ENCODE data around the gene MFGE8.

MFGE8 gene, protein sequence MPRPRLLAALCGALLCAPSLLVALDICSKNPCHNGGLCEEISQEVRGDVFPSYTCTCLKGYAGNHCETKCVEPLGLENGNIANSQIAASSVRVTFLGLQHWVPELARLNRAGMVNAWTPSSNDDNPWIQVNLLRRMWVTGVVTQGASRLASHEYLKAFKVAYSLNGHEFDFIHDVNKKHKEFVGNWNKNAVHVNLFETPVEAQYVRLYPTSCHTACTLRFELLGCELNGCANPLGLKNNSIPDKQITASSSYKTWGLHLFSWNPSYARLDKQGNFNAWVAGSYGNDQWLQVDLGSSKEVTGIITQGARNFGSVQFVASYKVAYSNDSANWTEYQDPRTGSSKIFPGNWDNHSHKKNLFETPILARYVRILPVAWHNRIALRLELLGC

DNA sequence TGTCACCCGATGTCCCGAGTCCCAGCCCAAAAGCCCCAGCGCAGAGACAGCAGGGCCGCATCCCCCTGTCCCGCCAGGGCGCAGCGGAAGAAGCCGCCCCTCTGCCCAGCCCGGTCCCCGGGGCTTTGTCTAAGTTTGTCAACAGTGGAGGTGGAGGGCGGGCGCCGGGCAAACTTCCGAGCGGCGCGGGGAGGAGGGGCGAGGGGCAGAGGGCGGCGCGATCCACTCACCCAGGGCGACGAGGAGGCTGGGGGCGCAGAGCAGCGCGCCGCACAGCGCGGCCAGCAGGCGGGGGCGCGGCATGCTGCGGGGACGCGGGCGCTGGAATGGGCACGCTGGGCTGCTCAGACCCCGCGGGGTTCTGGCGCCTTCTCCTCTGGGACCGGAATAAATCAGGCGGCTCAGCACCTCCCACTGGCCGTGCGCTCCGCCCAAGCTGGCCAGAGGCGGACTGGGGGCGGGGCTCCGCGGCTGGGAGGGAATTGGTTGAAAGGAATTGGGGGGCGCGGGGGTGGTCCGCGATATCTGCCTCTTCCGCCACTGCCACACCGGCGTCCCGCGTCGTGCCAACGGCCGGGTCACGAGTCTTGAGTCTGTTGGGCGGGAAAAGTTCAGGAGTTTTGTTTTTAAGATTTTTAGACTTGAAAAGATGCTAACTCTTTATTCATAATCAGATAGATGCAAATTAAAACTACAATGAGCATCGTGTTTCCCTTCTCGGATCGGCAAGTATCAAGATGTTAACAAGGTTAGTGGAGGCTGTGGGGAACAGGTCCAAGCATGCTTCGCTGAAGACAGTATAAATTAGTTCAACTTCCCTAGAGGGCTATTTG lies at the start of gene MFGE8:
Gene MFGE8 (minus strand): TSS at position 363 of the 833 bp plus-strand sequence. CDS start 60 bp downstream, at position 303.
- H3K36me3 ChIP-seq (ENCODE audit: control insufficient read depth, insufficient read depth, low read length, severe bottlenecking) = peaks cover 17% of the 10 kb centered on the region
- peak within 1 kb of the TSS; percentile 100 for H3K9ac ChIP-seq (ENCODE audit: low read length)
- peak; percentile 92 for DNase-seq (ENCODE audit: low read depth)
- no peaks in the 10 kb centered on the region for H3K27me3 ChIP-seq (replicated peaks; ENCODE audit: control insufficient read depth, insufficient read depth, low read length)
- peaks cover 57% of the 10 kb centered on the region for H3K4me1 ChIP-seq (ENCODE audit: control insufficient read depth, insufficient read depth, low read length)
- peak within 1 kb of the TSS; percentile 97 for H3K4me3 ChIP-seq (ENCODE audit: low read length)
- H3K9me3 ChIP-seq (ENCODE audit: control insufficient read depth, low read length) = no peaks in the 10 kb centered on the region

DNA sequence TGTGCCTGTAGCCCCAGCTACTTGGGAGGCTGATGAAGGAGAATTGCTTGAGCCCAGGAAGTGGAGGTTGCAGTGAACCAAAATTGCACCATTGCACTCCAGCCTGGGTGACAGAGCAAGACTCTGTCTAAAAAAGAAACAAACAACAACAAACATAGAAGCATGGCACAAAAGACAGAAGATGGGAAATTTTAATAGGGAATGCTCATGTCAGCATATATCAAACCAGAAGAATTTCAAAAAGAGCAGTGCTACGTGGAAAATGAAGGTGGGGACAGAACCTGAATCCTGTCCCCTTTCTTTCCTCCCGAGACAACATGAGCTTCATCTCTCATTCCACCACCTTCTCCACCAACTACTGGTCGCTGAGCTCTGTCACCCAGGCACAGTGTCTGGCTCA lies 46.3 kb upstream of the MFGE8 start:
- no peak overlapping the region for H3K4me3 ChIP-seq (ENCODE audit: low read length)
- peaks cover 6% of the 10 kb centered on the region for H3K4me1 ChIP-seq (ENCODE audit: control insufficient read depth, insufficient read depth, low read length)
- no peak overlapping the region for H3K9ac ChIP-seq (ENCODE audit: low read length)
- DNase-seq (ENCODE audit: low read depth) = no peak
- H3K9me3 ChIP-seq (ENCODE audit: control insufficient read depth, low read length) = peaks cover 13% of the 10 kb centered on the region
- H3K27me3 ChIP-seq (replicated peaks; ENCODE audit: control insufficient read depth, insufficient read depth, low read length) = peaks cover 3% of the 10 kb centered on the region
- no peaks in the 10 kb centered on the region for H3K36me3 ChIP-seq (ENCODE audit: control insufficient read depth, insufficient read depth, low read length, severe bottlenecking)

DNA sequence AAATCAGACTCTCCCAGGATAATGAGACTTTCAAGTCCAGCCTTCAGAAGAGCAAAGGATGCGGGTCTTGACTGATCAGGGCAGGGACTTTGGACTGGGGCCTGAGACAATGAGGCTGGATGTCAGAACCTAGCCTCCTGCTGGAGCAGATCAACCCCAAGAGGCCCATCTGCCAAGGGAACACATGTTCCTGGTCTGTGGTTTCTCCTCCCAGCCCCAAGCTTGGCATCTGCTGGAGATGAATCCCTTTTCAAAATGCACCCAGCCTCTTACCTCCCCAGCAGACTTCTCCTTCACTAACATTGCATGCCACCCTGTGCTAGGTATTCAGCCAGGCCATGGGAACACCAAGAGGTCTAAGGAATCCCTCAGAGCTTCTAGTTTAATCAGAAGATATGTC lies 43.7 kb upstream of the MFGE8 start:
- DNase-seq (ENCODE audit: low read depth) = peak; percentile 18

DNA sequence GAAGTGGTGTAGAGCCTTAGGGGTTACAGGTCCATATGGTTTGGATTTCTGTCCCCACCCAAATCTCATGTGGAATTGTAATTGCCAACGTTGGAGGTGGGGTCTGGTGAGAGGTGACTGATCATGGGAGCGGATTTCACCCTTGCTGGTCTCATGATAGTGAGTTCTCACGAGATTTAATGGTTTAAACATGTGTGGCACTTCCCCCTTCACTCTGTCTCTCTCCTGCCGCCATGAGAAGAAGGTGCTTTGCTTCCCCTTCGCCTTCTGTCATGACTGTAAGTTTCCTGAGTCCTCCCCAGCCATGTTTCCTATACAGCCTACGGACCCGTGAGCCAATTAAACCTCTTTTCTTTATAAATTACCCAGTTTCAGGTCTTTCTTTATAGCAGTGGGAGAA lies 43.1 kb upstream of the MFGE8 start:
- Histone ChIP-seq H3K36me3 (ENCODE audit: control insufficient read depth, insufficient read depth, low read length, severe bottlenecking) (no peaks in the 10 kb centered on the region), H3K9ac (ENCODE audit: low read length) (no peak overlapping the region), H3K27me3 (replicated peaks; ENCODE audit: control insufficient read depth, insufficient read depth, low read length) (no peaks in the 10 kb centered on the region), H3K4me1 (ENCODE audit: control insufficient read depth, insufficient read depth, low read length) (peaks cover 9% of the 10 kb centered on the region), H3K4me3 (ENCODE audit: low read length) (no peak overlapping the region), H3K9me3 (ENCODE audit: control insufficient read depth, low read length) (no peaks in the 10 kb centered on the region)
- no peak for DNase-seq (ENCODE audit: low read depth)

More for the DNA sequence above, 43.7 kb upstream of the MFGE8 start:
- Histone ChIP-seq H3K36me3 (ENCODE audit: control insufficient read depth, insufficient read depth, low read length, severe bottlenecking) (no peaks in the 10 kb centered on the region), H3K4me3 (ENCODE audit: low read length) (no peak overlapping the region), H3K4me1 (ENCODE audit: control insufficient read depth, insufficient read depth, low read length) (peaks cover 9% of the 10 kb centered on the region), H3K9me3 (ENCODE audit: control insufficient read depth, low read length) (no peaks in the 10 kb centered on the region), H3K9ac (ENCODE audit: low read length) (no peak overlapping the region), H3K27me3 (replicated peaks; ENCODE audit: control insufficient read depth, insufficient read depth, low read length) (no peaks in the 10 kb centered on the region)

DNA sequence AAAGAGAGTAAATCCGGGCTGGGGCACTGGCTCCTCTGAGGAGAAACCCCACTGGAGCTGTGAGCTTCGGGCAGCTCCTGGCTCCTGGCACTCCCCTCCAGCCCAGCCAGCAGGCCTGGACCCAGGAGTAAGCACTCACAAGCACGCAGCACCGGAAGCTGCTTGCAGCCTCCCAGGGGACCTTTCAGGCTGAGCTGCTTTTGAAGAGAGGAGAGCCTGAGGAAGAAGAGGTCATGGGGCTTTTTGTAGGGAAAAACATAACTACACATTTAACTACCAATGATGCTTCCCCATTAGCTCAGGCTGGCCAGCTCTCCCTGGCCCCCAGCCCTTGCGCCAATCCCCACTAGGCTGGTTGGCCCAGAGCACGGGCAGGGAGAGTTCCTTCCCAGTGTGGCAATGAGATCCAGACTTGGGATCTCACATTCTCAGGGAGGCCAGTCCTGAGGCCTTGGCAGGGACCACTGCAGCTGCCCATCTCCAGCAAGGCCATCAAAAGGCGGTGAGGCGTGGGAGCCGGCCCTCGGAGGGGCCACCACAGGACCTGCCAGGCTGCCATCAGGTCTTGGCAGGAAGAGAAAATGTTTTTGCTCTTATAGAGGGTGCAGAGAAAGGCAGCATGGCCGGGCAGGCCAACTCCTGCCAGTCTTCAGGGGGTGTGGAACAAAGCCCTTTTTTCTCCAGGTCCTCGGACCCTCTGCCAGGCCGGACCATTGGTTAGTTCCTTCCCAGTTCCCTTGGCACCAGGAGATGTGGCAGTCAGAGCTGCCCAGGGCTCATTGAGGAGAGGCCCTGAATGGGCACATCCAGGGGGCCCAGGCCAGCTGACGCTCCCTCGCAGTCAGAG lies 41.5 kb upstream of the MFGE8 start:
- peaks cover under 1% of the 10 kb centered on the region for H3K27me3 ChIP-seq (replicated peaks; ENCODE audit: control insufficient read depth, insufficient read depth, low read length)
- DNase-seq (ENCODE audit: low read depth) = no peak
- no peaks in the 10 kb centered on the region for H3K9me3 ChIP-seq (ENCODE audit: control insufficient read depth, low read length)
- no peaks in the 10 kb centered on the region for H3K36me3 ChIP-seq (ENCODE audit: control insufficient read depth, insufficient read depth, low read length, severe bottlenecking)
- H3K4me1 ChIP-seq (ENCODE audit: control insufficient read depth, insufficient read depth, low read length) = peaks cover 9% of the 10 kb centered on the region
- no peak overlapping the region for H3K4me3 ChIP-seq (ENCODE audit: low read length)
- H3K9ac ChIP-seq (ENCODE audit: low read length) = no peak overlapping the region

DNA sequence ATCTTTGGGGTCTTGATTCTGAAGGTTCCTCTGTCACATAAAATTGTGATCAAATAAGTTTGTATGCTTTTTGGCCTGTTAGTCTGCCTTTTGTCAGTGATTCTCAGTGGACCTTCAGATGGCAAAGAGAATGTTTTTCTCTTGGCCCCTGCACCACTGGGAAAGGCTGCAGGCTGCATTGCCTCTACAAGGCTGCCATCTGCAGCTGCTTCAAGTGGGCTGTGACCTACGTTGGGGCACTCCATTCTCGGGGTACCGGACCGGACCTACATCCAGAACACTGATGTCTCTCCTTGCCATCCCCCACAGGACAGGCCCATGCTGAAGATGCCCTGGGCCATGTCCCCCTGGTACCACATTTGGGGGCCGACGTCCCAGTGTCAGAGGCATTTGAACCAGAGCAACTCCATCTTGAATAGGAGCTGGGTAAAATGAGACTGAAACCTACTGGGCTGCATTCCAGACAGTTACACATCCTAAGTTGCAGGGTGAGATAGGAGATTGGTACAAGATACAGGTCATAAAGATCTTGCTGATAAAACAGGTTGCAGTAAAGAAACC lies 37.5 kb upstream of the MFGE8 start:
- no peak for DNase-seq (ENCODE audit: low read depth)
- no peaks in the 10 kb centered on the region for H3K9me3 ChIP-seq (ENCODE audit: control insufficient read depth, low read length)
- H3K9ac ChIP-seq (ENCODE audit: low read length) = no peak overlapping the region
- no peak overlapping the region for H3K4me3 ChIP-seq (ENCODE audit: low read length)
- peaks cover 3% of the 10 kb centered on the region for H3K27me3 ChIP-seq (replicated peaks; ENCODE audit: control insufficient read depth, insufficient read depth, low read length)
- peaks cover 9% of the 10 kb centered on the region for H3K4me1 ChIP-seq (ENCODE audit: control insufficient read depth, insufficient read depth, low read length)
- H3K36me3 ChIP-seq (ENCODE audit: control insufficient read depth, insufficient read depth, low read length, severe bottlenecking) = no peaks in the 10 kb centered on the region

DNA sequence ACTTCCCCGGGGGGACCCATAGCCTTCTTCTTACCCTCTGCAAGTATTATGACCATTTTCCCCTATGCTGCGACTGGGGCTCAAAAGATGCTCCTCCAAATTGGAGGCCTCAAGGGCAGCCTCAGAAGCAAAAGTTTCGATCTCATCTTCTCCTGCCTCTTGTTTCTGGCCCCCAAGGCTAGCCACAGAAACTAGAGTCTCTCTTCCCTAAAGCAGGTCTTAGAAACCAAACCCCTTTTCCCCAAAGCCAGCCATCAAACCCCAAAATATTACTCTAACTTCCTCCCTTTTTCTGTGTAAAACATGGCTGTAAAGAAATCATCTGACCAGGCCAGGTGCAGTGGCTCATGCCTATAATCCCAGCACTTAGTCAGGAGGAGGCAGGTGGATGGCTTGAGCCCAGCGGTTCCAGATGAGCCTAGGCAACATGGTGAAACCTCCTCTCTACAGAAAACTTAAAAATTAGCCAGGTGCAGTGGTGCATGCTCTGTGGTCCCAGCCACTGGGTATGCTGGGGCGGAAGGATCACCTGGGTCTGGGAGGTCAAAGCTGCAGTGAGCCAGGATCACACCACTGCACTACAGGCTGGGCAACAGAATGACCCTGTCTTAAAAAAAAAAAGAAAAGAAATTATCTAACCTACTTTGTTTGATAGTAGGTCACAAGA lies 36.7 kb upstream of the MFGE8 start:
- peaks cover 7% of the 10 kb centered on the region for H3K4me1 ChIP-seq (ENCODE audit: control insufficient read depth, insufficient read depth, low read length)
- no peak overlapping the region for H3K4me3 ChIP-seq (ENCODE audit: low read length)
- no peak for DNase-seq (ENCODE audit: low read depth)
- H3K36me3 ChIP-seq (ENCODE audit: control insufficient read depth, insufficient read depth, low read length, severe bottlenecking) = no peaks in the 10 kb centered on the region
- no peaks in the 10 kb centered on the region for H3K9me3 ChIP-seq (ENCODE audit: control insufficient read depth, low read length)
- no peak overlapping the region for H3K9ac ChIP-seq (ENCODE audit: low read length)
- peaks cover 3% of the 10 kb centered on the region for H3K27me3 ChIP-seq (replicated peaks; ENCODE audit: control insufficient read depth, insufficient read depth, low read length)

DNA sequence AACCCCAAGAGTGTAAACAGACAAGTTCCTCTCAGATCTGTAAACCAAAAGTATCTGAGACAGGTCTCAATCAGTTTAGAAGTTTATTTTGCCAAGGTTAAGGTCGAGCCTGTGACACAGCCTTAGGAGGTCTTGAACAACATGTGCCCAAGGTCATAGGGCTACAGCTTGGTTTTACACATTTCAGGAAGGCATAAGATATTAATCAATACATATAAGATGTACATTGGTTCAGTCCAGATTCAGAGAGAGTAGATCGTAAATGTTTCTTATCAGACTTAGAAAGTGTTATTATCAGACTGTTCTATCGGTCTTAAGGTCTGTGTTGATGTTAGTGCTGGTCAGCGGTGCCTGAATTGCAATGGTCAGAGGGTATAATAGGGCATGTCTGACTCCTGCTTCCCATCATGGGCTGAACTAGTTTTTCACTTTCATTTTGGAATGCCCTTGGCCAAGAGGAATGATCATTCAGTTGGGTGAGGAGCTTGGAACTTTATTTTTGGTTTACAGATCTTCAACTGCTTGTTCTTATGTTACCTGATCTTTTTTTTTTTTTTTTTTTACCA lies 27.0 kb upstream of the MFGE8 start:
- Histone ChIP-seq H3K36me3 (ENCODE audit: control insufficient read depth, insufficient read depth, low read length, severe bottlenecking) (no peaks in the 10 kb centered on the region), H3K27me3 (replicated peaks; ENCODE audit: control insufficient read depth, insufficient read depth, low read length) (peaks cover 8% of the 10 kb centered on the region), H3K9ac (ENCODE audit: low read length) (no peak overlapping the region), H3K9me3 (ENCODE audit: control insufficient read depth, low read length) (no peaks in the 10 kb centered on the region), H3K4me1 (ENCODE audit: control insufficient read depth, insufficient read depth, low read length) (no peaks in the 10 kb centered on the region), H3K4me3 (ENCODE audit: low read length) (no peak overlapping the region)
- no peak for DNase-seq (ENCODE audit: low read depth)

DNA sequence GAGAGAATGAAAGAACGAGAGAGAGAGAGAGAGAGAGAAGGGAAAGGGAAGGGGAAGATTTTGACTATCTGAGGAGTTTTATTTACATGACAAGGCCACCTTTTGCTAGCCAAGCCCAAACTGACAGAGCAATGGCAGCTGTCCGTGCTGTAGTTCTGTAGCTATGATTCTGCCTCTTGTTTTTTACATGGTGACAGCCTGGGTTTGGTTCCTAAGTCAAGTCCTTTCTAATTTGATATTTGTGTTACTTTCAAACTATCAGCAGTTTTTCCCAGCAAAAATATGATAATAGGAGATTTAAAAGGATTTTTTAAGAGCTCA lies 26.3 kb upstream of the MFGE8 start:
- Histone ChIP-seq H3K4me3 (ENCODE audit: low read length) (no peak overlapping the region), H3K27me3 (replicated peaks; ENCODE audit: control insufficient read depth, insufficient read depth, low read length) (peaks cover 10% of the 10 kb centered on the region), H3K36me3 (ENCODE audit: control insufficient read depth, insufficient read depth, low read length, severe bottlenecking) (no peaks in the 10 kb centered on the region)

DNA sequence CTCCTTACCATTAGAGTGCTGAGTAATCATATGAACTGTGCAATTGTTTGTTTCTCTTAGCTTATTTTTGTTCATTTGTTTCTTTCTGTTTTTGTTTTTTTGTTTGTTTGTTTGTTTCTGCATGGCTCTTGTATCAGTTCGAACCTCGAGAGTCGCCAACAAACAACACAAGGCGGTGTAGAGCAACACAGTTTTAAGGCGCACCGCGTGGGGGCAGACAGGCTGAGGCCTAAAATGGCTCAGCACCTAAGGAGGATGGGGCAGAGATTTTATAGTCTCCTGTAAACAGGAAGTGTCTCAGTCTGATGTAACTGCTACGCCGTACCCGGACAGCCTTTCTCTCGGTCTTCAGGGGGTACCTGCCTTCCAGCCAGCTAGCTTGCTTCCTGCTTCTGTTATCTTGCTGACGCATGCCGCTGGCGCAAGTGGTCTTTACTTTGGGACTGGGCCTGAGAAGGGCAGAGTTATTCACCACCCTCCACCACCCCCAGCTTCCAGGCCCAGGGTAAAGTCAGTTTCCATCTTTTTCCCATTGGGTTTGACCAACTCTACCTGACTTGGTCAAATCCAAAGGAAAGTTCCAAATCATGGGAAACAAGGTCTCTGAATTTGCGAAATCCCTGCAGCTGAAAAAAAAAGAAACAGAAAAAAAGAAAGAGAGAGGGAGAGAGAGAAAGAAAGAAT lies 25.8 kb upstream of the MFGE8 start:
- no peaks in the 10 kb centered on the region for H3K9me3 ChIP-seq (ENCODE audit: control insufficient read depth, low read length)
- no peak overlapping the region for H3K9ac ChIP-seq (ENCODE audit: low read length)
- H3K36me3 ChIP-seq (ENCODE audit: control insufficient read depth, insufficient read depth, low read length, severe bottlenecking) = no peaks in the 10 kb centered on the region
- DNase-seq (ENCODE audit: low read depth) = no peak
- no peaks in the 10 kb centered on the region for H3K4me1 ChIP-seq (ENCODE audit: control insufficient read depth, insufficient read depth, low read length)
- no peak overlapping the region for H3K4me3 ChIP-seq (ENCODE audit: low read length)
- H3K27me3 ChIP-seq (replicated peaks; ENCODE audit: control insufficient read depth, insufficient read depth, low read length) = peaks cover 10% of the 10 kb centered on the region

More for the DNA sequence above, 26.3 kb upstream of the MFGE8 start:
- H3K4me1 ChIP-seq (ENCODE audit: control insufficient read depth, insufficient read depth, low read length) = no peaks in the 10 kb centered on the region
- no peak for DNase-seq (ENCODE audit: low read depth)
- H3K9ac ChIP-seq (ENCODE audit: low read length) = no peak overlapping the region
- no peaks in the 10 kb centered on the region for H3K9me3 ChIP-seq (ENCODE audit: control insufficient read depth, low read length)
